GM23338 (cell line): ENCODE measurements around the gene TSPAN5.

Experiments
- CTCF ChIP-seq, 2 experiments: fragments of 200-600 bp in 1 of 2; sonication (generic) in 1 of 2; conservative IDR thresholded peaks; 2 replicates each; pipeline versions ENCODE4 v1.5.1 to v1.6.1; 2016 to 2017; ENCODE audit warnings: antibody characterized with exemption in 2 of 2, low read depth in 2 of 2, mild to moderate bottlenecking in 2 of 2, moderate library complexity in 1 of 2
- POLR2AphosphoS5 ChIP-seq: IDR thresholded peaks from 2 replicates; pipeline ENCODE4 v1.6.1; 2016; ENCODE audit warnings: antibody characterized with exemption, low read depth
- REST ChIP-seq: IDR thresholded peaks from one replicate; pipeline ENCODE4 v1.6.1; 2018; ENCODE audit warnings: antibody characterized with exemption; ENCODE audit not compliant: unreplicated experiment

- TF ChIP-seq REST, result no peak
- no peak for TF ChIP-seq POLR2AphosphoS5
- no peak for TF ChIP-seq CTCF (conservative IDR thresholded peaks at IDR 0.05; ENCODE audit: low read depth in 2 of 2)
These were observed 154.7 kb downstream of the TSPAN5 start for GRCh38 chr4:98503676-98504075.
